ENCODE measurements around the gene GLP1R. TPM values are rescaled to one million over a fixed set of nuclear protein-coding genes. Genes with fewer than 3 reads are reported as not detected.
A peak's percentile ranks its signal among the peaks of the same experiment; 100 is the strongest.

GLP1R gene
- total RNA-seq, 1 experiment from 2014 or later = not detected

DNA sequence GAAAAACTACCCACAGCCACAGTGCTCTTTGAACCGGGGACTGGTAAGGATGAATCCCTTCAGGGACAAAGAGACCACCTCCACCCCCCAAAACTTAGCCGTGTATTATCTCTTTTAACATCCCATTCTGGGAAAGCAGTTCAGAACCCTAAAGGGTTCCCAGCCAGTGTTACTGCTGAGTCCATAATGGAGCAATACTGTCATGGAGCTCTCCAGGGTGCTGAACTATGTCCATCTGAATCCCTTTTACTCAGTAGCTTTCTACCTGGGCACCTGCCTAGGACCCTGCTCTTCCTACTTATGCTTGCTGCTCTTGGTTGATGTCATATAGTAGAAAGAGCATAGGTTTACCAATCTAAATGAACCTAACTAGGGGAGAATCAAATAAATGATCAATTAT is 88.7 kb downstream of the GLP1R start:
- H3K4me1 ChIP-seq (ENCODE audit: control insufficient read depth, insufficient read depth, low read length) = no peaks in the 10 kb centered on the region
- peaks cover 11% of the 10 kb centered on the region; the same call in 1 of the 2 replicates for H3K9me3 ChIP-seq (ENCODE audit: control insufficient read depth, insufficient read depth, low read depth, low read length)
- H3K27ac ChIP-seq (ENCODE audit: low read length) = no peak overlapping the region
- no TSS peak for BruUV-seq (replicated peaks)
- DNase-seq (ENCODE audit: low read depth, low spot score) (no peak), ATAC-seq (no peak)
- no peak overlapping the region for H3K4me3 ChIP-seq (ENCODE audit: low read depth in 2 of 2, low read length in 2 of 2)
- no peaks in the 10 kb centered on the region for H3K36me3 ChIP-seq (ENCODE audit: control insufficient read depth, insufficient read depth, low read length)
- in situ Hi-C loops (cut with HindIII; ENCODE audit: low pct_unique_long_range_greater_than_20kb, low sequenced_read_pairs) = no loop called here
- POLR2A ChIA-PET = no interaction called here
- H3K27me3 ChIP-seq (ENCODE audit: control insufficient read depth, insufficient read depth, low read length) = no peaks in the 10 kb centered on the region; the same call in 1 of the 2 replicates
- TF ChIP-seq TCF7L2 (IDR thresholded peaks at IDR 0.05; ENCODE audit: low read depth, low read length) = no peak
- TF ChIP-seq, protein P1, sequence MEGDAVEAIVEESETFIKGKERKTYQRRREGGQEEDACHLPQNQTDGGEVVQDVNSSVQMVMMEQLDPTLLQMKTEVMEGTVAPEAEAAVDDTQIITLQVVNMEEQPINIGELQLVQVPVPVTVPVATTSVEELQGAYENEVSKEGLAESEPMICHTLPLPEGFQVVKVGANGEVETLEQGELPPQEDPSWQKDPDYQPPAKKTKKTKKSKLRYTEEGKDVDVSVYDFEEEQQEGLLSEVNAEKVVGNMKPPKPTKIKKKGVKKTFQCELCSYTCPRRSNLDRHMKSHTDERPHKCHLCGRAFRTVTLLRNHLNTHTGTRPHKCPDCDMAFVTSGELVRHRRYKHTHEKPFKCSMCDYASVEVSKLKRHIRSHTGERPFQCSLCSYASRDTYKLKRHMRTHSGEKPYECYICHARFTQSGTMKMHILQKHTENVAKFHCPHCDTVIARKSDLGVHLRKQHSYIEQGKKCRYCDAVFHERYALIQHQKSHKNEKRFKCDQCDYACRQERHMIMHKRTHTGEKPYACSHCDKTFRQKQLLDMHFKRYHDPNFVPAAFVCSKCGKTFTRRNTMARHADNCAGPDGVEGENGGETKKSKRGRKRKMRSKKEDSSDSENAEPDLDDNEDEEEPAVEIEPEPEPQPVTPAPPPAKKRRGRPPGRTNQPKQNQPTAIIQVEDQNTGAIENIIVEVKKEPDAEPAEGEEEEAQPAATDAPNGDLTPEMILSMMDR (IDR thresholded peaks at IDR 0.05) = no peak
- no peak for TF ChIP-seq SIN3A (IDR thresholded peaks at IDR 0.05; ENCODE audit: borderline replicate concordance, insufficient read depth, low read depth, low read length)
- no peak for TF ChIP-seq POLR2AphosphoS5 (IDR thresholded peaks at IDR 0.05; ENCODE audit: low read depth, low read length)
- TF ChIP-seq, protein P2, sequence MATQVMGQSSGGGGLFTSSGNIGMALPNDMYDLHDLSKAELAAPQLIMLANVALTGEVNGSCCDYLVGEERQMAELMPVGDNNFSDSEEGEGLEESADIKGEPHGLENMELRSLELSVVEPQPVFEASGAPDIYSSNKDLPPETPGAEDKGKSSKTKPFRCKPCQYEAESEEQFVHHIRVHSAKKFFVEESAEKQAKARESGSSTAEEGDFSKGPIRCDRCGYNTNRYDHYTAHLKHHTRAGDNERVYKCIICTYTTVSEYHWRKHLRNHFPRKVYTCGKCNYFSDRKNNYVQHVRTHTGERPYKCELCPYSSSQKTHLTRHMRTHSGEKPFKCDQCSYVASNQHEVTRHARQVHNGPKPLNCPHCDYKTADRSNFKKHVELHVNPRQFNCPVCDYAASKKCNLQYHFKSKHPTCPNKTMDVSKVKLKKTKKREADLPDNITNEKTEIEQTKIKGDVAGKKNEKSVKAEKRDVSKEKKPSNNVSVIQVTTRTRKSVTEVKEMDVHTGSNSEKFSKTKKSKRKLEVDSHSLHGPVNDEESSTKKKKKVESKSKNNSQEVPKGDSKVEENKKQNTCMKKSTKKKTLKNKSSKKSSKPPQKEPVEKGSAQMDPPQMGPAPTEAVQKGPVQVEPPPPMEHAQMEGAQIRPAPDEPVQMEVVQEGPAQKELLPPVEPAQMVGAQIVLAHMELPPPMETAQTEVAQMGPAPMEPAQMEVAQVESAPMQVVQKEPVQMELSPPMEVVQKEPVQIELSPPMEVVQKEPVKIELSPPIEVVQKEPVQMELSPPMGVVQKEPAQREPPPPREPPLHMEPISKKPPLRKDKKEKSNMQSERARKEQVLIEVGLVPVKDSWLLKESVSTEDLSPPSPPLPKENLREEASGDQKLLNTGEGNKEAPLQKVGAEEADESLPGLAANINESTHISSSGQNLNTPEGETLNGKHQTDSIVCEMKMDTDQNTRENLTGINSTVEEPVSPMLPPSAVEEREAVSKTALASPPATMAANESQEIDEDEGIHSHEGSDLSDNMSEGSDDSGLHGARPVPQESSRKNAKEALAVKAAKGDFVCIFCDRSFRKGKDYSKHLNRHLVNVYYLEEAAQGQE (IDR thresholded peaks at IDR 0.05; ENCODE audit: insufficient read depth in 1 of 2, low read depth in 2 of 2, low read length in 1 of 2) = peak; percentile 90 to 92
- CTCF ChIA-PET = no interaction called here
- intact Hi-C loops (cut with micrococcal nuclease; ENCODE audit: unreplicated experiment) = no loop called here

Other genes with a start within 250 kb of the GLP1R start
- gene SAYSD1, start 66.4 kb downstream of the GLP1R start, total RNA-seq (2021; ENCODE audit: unreplicated experiment) = 17.0 TPM
- gene KCNK5, start 180.7 kb downstream of the GLP1R start, total RNA-seq (2021; ENCODE audit: unreplicated experiment) = 0.77 TPM

Measured in Panc1 (cell line).